Suppressor macrophage treated with lipopolysaccharide for 4 hours (primary cell): ENCODE data around the gene GRIN2C.

Experiments used
- DNase-seq: peaks from one replicate; pipeline ENCODE4 v3.0.0-alpha.2; 2020

The GRIN2C gene

GRCh38 chr17:74818291-74818938 is 41.3 kb downstream of the GRIN2C start:
- no peak for DNase-seq

- DNase-seq, result no peak
These were observed 42.6 kb downstream of the GRIN2C start for GRCh38 chr17:74816905-74817620.

- DNase-seq, result no peak
These were observed 43.9 kb downstream of the GRIN2C start for GRCh38 chr17:74815550-74816370.

- DNase-seq, result no peak
These were observed 44.6 kb downstream of the GRIN2C start for GRCh38 chr17:74815067-74815466.

GRCh38 chr17:74814453-74814852 is 45.2 kb downstream of the GRIN2C start:
- DNase-seq, result no peak

- peak; percentile 10 for DNase-seq
These were observed 47.3 kb downstream of the GRIN2C start for GRCh38 chr17:74812109-74813009.

GRCh38 chr17:74810699-74811485 is 48.8 kb downstream of the GRIN2C start:
- DNase-seq, result no peak

- DNase-seq, result peak; percentile 19
These were observed 50.8 kb downstream of the GRIN2C start for GRCh38 chr17:74808714-74809430.

- DNase-seq, result peak; percentile 9
These were observed 51.8 kb downstream of the GRIN2C start for GRCh38 chr17:74807925-74808324.

GRCh38 chr17:74807441-74807840 is 52.2 kb downstream of the GRIN2C start:
- no peak for DNase-seq

GRCh38 chr17:74806334-74806733 is 53.4 kb downstream of the GRIN2C start:
- no peak for DNase-seq

- DNase-seq, result no peak
These were observed 54.1 kb downstream of the GRIN2C start for GRCh38 chr17:74805591-74805991.

GRCh38 chr17:74804683-74805082 is 55.0 kb downstream of the GRIN2C start:
- DNase-seq, result no peak

GRCh38 chr17:74803971-74804370 is 55.7 kb downstream of the GRIN2C start:
- no peak for DNase-seq

GRCh38 chr17:74803388-74803930 is 56.2 kb downstream of the GRIN2C start:
- DNase-seq, result no peak

- DNase-seq, result no peak
These were observed 57.8 kb downstream of the GRIN2C start for GRCh38 chr17:74801896-74802295.

GRCh38 chr17:74800531-74800930 is 59.2 kb downstream of the GRIN2C start:
- DNase-seq, result no peak

GRCh38 chr17:74799097-74799496 is 60.6 kb downstream of the GRIN2C start:
- DNase-seq, result no peak

- DNase-seq, result no peak
These were observed 61.4 kb downstream of the GRIN2C start for GRCh38 chr17:74798239-74798707.

- DNase-seq, result no peak
These were observed 61.9 kb downstream of the GRIN2C start for GRCh38 chr17:74797824-74798223.

- DNase-seq, result no peak
These were observed 62.8 kb downstream of the GRIN2C start for GRCh38 chr17:74796866-74797265.
